ENCODE measurements around the gene PPFIA1.
"Not testable (repeated sequence)": the region's sequence is repeated elsewhere in the genome, so short reads cannot be mapped to it uniquely, and the experiment has no call there.

PPFIA1 gene

GRCh38 chr11:70394211-70394950 lies 123.9 kb downstream of the PPFIA1 start:
- no peak for DNase-seq (ENCODE audit: low spot score)

DNA sequence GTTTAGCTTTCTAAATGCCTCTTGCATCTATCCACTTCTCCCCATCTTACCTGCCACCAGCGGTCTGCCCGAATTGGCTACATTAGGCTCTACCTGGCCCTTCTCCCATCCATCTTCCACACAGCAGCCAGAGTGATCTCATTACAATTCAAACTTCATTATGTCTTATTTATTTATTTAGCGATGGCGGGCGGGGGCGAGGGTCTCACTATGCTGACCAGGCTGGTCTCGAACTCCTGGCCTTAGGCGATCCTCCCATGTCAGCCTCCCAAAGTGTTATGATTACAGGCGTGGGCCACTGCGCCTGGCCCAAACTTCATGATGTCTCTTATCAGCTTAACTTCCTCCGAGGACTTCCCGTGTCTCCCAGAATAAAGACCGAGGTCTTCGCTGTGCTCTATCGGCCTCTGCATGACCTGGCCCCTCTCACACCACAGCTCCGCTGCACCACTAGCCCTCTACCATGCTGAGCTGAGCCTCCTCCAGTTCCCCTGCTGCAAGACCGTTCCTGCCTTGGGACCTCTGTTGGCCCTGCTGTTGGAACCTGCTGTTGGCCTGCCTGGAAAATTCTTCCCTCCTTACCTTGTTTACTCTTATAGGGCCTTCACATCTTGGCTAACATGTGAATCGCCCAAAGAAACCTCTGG lies 127.0 kb downstream of the PPFIA1 start:
- no peak for DNase-seq (ENCODE audit: low spot score)

DNA sequence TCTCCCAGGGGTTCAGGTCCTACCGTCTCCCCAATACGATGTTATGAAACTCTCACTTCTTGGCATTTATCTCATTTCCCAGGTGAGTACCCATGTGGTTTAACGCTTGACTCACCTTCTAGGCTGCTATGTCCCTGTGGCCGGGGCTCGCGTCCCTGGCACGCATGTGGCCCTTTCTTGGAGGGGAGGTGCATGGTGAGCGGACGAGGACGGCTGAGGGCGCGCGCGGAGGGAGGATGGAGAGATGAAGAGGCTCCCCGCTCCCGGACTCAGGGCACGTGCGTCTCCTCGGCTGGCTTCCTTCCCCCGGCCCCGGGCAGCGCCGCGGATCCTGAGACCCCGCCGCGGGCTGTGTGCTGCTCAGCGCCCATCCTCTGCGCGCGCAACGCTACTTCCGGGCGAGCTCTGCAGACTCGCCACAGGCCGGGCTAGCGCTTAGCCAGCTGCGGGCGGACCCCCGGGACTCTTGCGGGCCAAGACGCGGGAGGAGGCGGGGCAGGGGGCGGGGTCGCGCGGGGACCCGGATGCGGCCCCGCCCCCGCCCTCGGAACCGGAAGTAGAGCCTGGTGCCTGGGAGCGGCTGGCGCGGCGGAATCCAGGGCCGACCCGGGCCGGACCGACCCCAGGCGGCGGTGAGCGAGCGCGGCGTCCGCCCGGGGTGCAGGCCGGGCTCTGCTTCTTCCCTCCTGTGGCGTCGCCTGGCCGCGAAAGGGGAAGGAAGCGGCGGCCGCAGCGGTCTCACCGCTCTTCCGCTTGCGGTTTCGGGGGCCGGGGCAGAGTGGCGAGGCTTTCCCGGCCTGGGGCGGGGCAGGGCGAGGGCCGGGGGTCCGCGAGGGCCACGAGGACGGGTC lies 127.7 kb downstream of the PPFIA1 start, which contains the start of gene CTTN:
Gene CTTN (plus strand): TSS at position 547 of the 851 bp plus-strand sequence. CDS start 8,769 bp downstream, outside the sequence.
- peak; percentile 99 for DNase-seq (ENCODE audit: low spot score)

DNA sequence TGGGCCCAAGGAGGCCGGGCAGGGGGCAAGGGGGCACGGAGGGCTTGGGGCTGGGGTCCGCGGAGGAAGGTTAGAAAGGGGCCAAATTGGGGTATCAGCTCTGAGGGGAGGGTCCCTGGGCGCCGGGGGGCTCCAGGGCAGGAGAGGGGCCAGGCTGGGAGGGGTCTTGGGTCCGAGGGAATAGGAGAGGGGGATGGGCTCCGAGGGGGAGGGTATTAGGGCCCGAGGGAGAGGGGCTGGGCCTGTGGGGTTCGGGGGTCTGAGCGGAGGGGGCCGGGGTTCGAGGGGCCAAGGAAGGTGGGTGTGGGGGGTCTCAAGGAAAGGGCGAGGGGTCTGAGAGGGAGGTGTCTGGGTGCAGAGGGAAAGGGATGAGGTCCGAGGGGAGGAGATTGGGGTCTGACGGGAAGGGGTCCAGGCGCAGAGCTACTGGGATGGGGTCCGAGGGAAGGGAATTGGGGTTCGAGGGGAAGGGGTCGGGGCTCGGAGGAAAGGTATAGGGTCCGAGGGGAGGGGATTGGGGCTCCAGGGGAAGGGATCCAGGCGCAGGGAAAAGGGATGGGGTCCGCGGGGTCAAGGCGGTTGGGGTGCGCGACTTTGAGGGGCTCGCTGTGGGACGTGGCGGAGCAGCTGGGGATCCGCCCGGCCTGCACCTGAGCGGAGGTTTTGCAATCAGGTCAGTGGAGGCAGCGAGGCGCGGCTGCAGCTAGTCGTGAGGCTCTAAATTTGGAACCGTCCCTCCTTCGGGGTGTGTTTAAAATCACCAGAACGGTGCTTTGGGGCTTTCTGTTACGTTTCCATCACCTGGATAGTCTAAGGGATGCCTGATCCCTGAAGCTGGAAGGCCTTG lies 128.6 kb downstream of the PPFIA1 start:
- peak; percentile 25 for DNase-seq (ENCODE audit: low spot score)

DNA sequence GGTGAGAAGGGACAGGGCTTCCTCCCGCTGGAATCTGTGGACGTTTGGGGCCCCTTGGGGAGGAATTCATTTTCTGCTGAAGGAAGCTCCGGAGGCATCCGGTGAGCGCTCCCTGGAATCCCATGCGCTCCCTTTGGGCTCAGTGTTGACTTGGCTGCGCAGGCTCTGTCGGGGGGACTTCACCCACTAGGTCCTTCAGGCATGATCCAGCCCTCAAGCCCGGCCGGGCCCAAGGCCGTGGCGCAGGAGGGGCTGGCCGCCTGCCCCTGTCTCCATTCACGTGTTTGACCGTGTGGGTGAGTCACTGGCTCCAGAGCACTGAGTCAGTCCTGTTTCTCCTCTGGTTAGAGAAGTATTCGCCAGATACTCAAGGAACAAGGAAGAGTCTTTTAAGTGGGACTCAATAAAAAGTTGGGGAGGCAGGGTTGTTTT lies 129.2 kb downstream of the PPFIA1 start:
- peak; percentile 97 for DNase-seq (ENCODE audit: low spot score)

- no peak for DNase-seq (ENCODE audit: low spot score)
These were observed 130.2 kb downstream of the PPFIA1 start for GRCh38 chr11:70400643-70401042.

- DNase-seq (ENCODE audit: low spot score), result no peak
These were observed 131.5 kb downstream of the PPFIA1 start for GRCh38 chr11:70402016-70402415.

DNA sequence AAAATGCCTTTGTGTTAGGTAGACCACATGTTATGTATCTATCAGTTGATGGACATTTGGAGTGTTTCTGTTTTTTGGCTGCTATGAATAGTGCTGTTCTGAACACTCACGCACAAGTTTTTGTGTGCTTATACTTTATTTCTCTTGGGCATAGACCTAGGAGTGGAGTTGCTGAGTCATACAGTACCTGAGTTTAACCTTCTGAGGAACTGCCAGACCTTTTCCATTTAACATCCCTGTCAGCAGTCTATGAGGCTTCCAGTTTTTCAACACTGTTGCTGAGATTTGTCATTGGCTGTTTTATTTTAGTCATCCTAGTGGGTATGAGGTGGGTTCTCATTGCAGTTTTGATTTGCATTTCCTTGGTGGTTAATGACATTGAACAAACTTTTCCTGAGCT lies 132.2 kb downstream of the PPFIA1 start:
- no peak for DNase-seq (ENCODE audit: low spot score)

DNA sequence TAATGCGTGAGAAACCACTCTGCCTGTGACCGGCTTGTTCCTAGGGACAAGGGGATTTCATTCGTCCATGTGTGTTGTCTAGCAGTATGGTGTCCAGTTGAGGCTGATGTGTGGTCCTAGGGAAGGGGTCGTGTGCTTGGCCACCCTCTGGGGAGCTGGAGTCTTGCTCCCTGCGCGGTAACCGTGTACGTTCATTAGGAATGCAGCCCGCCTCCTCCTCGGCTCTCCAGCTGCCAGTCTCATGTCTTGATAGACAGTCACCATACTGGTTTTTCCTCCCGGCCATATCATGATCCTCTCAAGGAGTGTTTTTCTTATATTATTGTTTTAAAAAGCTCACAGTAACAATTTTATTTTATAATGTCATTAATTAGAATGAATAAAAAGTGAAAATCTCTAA lies 133.8 kb downstream of the PPFIA1 start:
- DNase-seq (ENCODE audit: low spot score), result no peak

GRCh38 chr11:70405679-70406395 lies 135.3 kb downstream of the PPFIA1 start:
- no peak for DNase-seq (ENCODE audit: low spot score)

GRCh38 chr11:70407121-70407520 lies 136.6 kb downstream of the PPFIA1 start:
- no peak for DNase-seq (ENCODE audit: low spot score)

DNA sequence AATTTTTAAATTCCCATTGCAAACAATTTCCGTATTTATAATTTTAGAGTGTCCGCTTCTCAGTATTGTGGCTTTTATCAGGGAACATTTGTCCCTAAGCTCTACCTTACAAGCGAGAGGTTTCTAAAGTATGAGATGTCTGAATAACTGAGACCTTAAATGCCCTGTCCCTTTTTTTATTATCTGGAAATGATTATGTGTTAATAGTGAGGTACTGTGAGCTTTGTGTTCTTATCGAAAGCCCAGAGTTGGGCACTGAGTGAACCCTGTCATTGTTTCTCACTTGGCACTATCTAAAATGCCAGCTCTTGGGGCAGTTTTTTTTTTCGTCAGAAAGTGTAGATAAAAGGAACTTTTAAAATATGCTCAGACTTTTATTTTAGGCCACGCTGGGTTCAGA lies 137.3 kb downstream of the PPFIA1 start:
- DNase-seq (ENCODE audit: low spot score), result no peak

DNA sequence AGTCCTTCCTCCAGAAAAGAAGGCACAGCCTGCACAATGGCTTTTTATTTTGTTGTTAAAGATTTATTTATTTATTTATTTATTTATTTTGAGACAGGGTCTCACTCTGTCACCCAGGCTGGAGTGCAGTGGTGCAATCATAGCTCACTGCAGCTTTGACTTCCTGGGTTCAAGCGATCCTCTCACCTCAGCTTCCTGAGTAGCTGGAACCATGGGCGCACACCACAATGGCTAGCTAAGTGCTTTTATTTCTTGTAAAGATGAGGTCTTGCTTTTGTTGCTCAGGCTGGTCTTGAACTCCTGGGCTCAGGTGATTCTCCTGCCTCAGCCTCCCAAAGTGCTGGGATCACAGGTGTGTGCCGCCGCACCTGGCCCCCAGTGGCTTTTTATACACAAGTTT lies 137.8 kb downstream of the PPFIA1 start:
- DNase-seq (ENCODE audit: low spot score), result not testable (repeated sequence)

DNA sequence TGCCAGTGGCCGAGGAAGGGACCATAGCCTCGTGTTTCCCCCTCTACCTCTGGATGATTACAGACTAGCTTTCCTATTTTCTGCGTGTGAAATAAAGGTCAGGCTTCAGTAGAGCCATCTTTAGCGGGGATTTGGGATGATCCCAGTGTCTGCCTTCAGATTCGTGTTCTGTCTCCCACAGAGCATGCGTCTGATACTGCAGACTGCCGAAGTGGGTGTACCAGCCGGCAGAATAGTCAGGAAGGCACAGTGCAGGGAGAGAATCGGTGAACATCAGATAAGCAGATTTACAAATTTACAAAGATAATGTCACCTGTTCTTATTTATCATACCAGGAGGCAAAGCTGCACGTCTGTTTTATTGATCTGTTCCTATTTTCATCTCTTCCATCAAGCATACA lies 138.9 kb downstream of the PPFIA1 start:
- no peak for DNase-seq (ENCODE audit: low spot score)

- DNase-seq (ENCODE audit: low spot score), result no peak
These were observed 139.4 kb downstream of the PPFIA1 start for GRCh38 chr11:70409871-70410270.

GRCh38 chr11:70410276-70411205 lies 140.1 kb downstream of the PPFIA1 start:
- DNase-seq (ENCODE audit: low spot score), result no peak

GRCh38 chr11:70411713-70412452 lies 141.4 kb downstream of the PPFIA1 start:
- DNase-seq (ENCODE audit: low spot score), result no peak

GRCh38 chr11:70413151-70413550 lies 142.7 kb downstream of the PPFIA1 start:
- no peak for DNase-seq (ENCODE audit: low spot score)

All from GM03348 (cell line).